HL-60 (cell line): ENCODE results near the gene DECR2.

Experiments used
- DNase-seq, 2 experiments: peaks; one replicate each; pipeline ENCODE4 v3.0.0-alpha.2; 2010 to 2020; ENCODE audit warnings: low read depth in 1 of 2, low spot score in 1 of 2
- H3K27ac ChIP-seq: fragments of 250-450 bp; sonication (Bioruptor Pico); replicated peaks from 2 replicates; pipeline ENCODE4 v1.5.1; 2020; ENCODE audit warnings: mild to moderate bottlenecking, moderate library complexity
- H3K27me3 ChIP-seq: fragments of 250-450 bp; sonication (Bioruptor Pico); 2 replicates; pipeline ENCODE4 v1.5.1; 2021; ENCODE audit warnings: mild to moderate bottlenecking, moderate library complexity; ENCODE audit not compliant: insufficient read depth, poor library complexity, severe bottlenecking
- H3K4me3 ChIP-seq: replicated peaks from 2 replicates; pipeline ENCODE4 v1.5.1; 2011; ENCODE audit warnings: mild to moderate bottlenecking, control low read depth, low read length; ENCODE audit not compliant: insufficient read depth
- CTCF ChIP-seq: IDR thresholded peaks from one replicate; pipeline ENCODE4 v1.5.1; 2011; ENCODE audit warnings: low read length, control low read depth, inconsistent platforms; ENCODE audit not compliant: insufficient read depth
- GABPA ChIP-seq: IDR thresholded peaks from 2 replicates; pipeline ENCODE4 v1.6.1; 2012; ENCODE audit warnings: low read depth
- POLR2AphosphoS5 ChIP-seq: IDR thresholded peaks from 2 replicates; pipeline ENCODE4 v1.6.1; 2012; ENCODE audit warnings: low read depth
- REST ChIP-seq: IDR thresholded peaks from 2 replicates; pipeline ENCODE4 v1.6.1; 2012; ENCODE audit warnings: low read depth; ENCODE audit not compliant: insufficient replicate concordance
- SPI1 ChIP-seq: IDR thresholded peaks from 2 replicates; pipeline ENCODE4 v1.6.1; 2012; ENCODE audit warnings: low read depth, mild to moderate bottlenecking, borderline replicate concordance

DECR2 gene

GRCh38 chr16:407253-407652, 5.6 kb downstream of the DECR2 start:
- Histone ChIP-seq H3K27me3 (no peaks in the 10 kb centered on the region), H3K4me3 (no peak overlapping the region), H3K27ac (no peak overlapping the region)
- no peak for DNase-seq
- TF ChIP-seq CTCF (no peak), GABPA (no peak), POLR2AphosphoS5 (no peak), REST (no peak), SPI1 (no peak)

GRCh38 chr16:410516-411178, 9.0 kb downstream of the DECR2 start:
- no peak for TF ChIP-seq POLR2AphosphoS5
- TF ChIP-seq GABPA, result no peak
- no peak for TF ChIP-seq SPI1
- no peak for TF ChIP-seq CTCF
- no peak for TF ChIP-seq REST
- Histone ChIP-seq H3K27me3 (no peaks in the 10 kb centered on the region), H3K4me3 (no peak overlapping the region), H3K27ac (no peak overlapping the region)
- no peak for DNase-seq

GRCh38 chr16:411576-412265, 10.0 kb downstream of the DECR2 start:
- TF ChIP-seq REST, result no peak
- no peak for TF ChIP-seq CTCF
- no peak for TF ChIP-seq SPI1
- no peak for TF ChIP-seq GABPA
- no peak for TF ChIP-seq POLR2AphosphoS5
- no peak for DNase-seq
- H3K4me3 ChIP-seq, result no peak overlapping the region
- H3K27me3 ChIP-seq, result no peaks in the 10 kb centered on the region
- H3K27ac ChIP-seq, result no peak overlapping the region
